ENCODE measurements around the gene PGAP1. TPM values are rescaled to one million over a fixed set of nuclear protein-coding genes. Genes with fewer than 3 reads are reported as not detected.

The PGAP1 gene
- total RNA-seq, 1 donor from 2014 or later = 22.8 TPM

DNA sequence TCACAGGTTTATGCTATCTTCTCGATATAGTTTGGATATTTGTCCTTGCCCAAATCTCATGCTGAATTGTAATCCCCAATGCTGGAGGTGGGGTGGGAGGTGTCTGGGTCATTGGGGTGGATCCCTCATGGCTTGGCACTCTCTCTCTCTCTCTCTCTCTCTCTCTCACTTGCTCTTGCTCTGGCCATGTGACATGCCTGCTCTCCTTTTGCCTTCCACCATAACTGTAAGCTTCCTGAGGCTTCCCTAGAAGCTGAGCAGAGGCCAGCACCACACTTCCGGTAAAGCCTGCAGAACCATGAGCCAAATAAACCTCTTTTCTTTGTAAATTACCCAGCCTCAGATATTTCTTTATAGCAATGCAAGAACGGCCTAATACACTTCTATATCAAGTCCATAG lies 41.3 kb upstream of the PGAP1 start:
- DNase-seq (ENCODE audit: low read depth) = no peak
- Histone ChIP-seq H3K9ac (ENCODE audit: low read length) (no peak overlapping the region), H3K27me3 (ENCODE audit: insufficient read depth, low read length) (no peaks in the 10 kb centered on the region), H3K36me3 (ENCODE audit: insufficient read depth, low read length) (no peaks in the 10 kb centered on the region), H2AFZ (ENCODE audit: low read depth, low read length) (no peak overlapping the region), H3K27ac (ENCODE audit: low read depth, low read length) (no peak overlapping the region), H4K20me1 (ENCODE audit: insufficient read depth, low read length) (no peaks in the 10 kb centered on the region), H3K4me1 (ENCODE audit: insufficient read depth, low read length) (no peaks in the 10 kb centered on the region), H3K79me2 (ENCODE audit: insufficient read depth, low read length) (no peaks in the 10 kb centered on the region), H3K4me2 (ENCODE audit: low read length) (no peak overlapping the region), H3K4me3 (ENCODE audit: insufficient read depth, low read depth, low read length) (no peak overlapping the region), H3K9me3 (ENCODE audit: insufficient read depth, low read depth, low read length) (no peaks in the 10 kb centered on the region)
- Mint-ChIP-seq H3K27me3 (ENCODE audit: low read depth, unreplicated experiment) (no peaks in the 10 kb centered on the region), H3K27ac (ENCODE audit: unreplicated experiment) (no peak overlapping the region), H3K4me1 (ENCODE audit: low read depth, unreplicated experiment) (peaks cover 9% of the 10 kb centered on the region), H3K9me3 (ENCODE audit: unreplicated experiment) (peaks cover 3% of the 10 kb centered on the region), H3K4me3 (ENCODE audit: unreplicated experiment) (no peak overlapping the region), H3K36me3 (ENCODE audit: low read depth, unreplicated experiment) (no peaks in the 10 kb centered on the region)
- no peak for FAIRE-seq
- TF ChIP-seq, protein P1, sequence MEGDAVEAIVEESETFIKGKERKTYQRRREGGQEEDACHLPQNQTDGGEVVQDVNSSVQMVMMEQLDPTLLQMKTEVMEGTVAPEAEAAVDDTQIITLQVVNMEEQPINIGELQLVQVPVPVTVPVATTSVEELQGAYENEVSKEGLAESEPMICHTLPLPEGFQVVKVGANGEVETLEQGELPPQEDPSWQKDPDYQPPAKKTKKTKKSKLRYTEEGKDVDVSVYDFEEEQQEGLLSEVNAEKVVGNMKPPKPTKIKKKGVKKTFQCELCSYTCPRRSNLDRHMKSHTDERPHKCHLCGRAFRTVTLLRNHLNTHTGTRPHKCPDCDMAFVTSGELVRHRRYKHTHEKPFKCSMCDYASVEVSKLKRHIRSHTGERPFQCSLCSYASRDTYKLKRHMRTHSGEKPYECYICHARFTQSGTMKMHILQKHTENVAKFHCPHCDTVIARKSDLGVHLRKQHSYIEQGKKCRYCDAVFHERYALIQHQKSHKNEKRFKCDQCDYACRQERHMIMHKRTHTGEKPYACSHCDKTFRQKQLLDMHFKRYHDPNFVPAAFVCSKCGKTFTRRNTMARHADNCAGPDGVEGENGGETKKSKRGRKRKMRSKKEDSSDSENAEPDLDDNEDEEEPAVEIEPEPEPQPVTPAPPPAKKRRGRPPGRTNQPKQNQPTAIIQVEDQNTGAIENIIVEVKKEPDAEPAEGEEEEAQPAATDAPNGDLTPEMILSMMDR (IDR thresholded peaks at IDR 0.05; ENCODE audit: insufficient read depth, low read depth, low read length) = no peak
- no peak for TF ChIP-seq EZH2 (IDR thresholded peaks at IDR 0.05; ENCODE audit: insufficient read depth, low read length)

DNA sequence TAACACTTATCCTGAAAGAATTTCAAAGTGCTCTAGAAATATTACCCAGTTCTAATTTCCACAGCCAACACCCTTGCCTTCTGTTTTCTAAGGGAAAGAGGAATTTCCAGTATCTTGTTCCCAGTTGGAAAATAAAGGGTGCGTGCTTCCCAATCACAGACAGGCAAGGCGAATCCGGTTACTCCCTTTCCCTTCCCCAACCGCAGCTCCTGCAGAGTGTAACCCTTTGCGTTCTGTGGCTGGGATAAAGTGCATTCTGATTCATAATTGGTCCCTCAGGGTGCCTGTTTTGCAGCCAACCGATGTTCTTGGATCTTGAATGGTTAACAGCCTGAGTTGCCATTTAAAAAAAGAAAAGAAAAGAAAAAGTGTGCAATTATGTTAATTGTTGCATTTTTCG lies 40.6 kb upstream of the PGAP1 start:
- peak; percentile 68 for DNase-seq (ENCODE audit: low read depth)
- Histone ChIP-seq H3K36me3 (ENCODE audit: insufficient read depth, low read length) (no peaks in the 10 kb centered on the region), H3K4me1 (ENCODE audit: insufficient read depth, low read length) (no peaks in the 10 kb centered on the region), H2AFZ (ENCODE audit: low read depth, low read length) (peak overlapping the region; percentile 39), H3K27ac (ENCODE audit: low read depth, low read length) (no peak overlapping the region), H3K4me2 (ENCODE audit: low read length) (peak overlapping the region; percentile 75), H3K9me3 (ENCODE audit: insufficient read depth, low read depth, low read length) (no peaks in the 10 kb centered on the region), H3K9ac (ENCODE audit: low read length) (peak overlapping the region; percentile 30), H3K4me3 (ENCODE audit: insufficient read depth, low read depth, low read length) (no peak overlapping the region), H3K79me2 (ENCODE audit: insufficient read depth, low read length) (no peaks in the 10 kb centered on the region), H3K27me3 (ENCODE audit: insufficient read depth, low read length) (no peaks in the 10 kb centered on the region), H4K20me1 (ENCODE audit: insufficient read depth, low read length) (no peaks in the 10 kb centered on the region)
- no peaks in the 10 kb centered on the region for H3K36me3 Mint-ChIP-seq (ENCODE audit: low read depth, unreplicated experiment)
- H3K4me3 Mint-ChIP-seq (ENCODE audit: unreplicated experiment) = no peak overlapping the region
- H3K27ac Mint-ChIP-seq (ENCODE audit: unreplicated experiment) = no peak overlapping the region
- peaks cover 9% of the 10 kb centered on the region for H3K4me1 Mint-ChIP-seq (ENCODE audit: low read depth, unreplicated experiment)
- FAIRE-seq = no peak
- no peaks in the 10 kb centered on the region for H3K27me3 Mint-ChIP-seq (ENCODE audit: low read depth, unreplicated experiment)
- peaks cover 3% of the 10 kb centered on the region for H3K9me3 Mint-ChIP-seq (ENCODE audit: unreplicated experiment)
- TF ChIP-seq EZH2 (IDR thresholded peaks at IDR 0.05; ENCODE audit: insufficient read depth, low read length) = no peak
- TF ChIP-seq, protein P1 (IDR thresholded peaks at IDR 0.05; ENCODE audit: insufficient read depth, low read depth, low read length) = no peak

- no peak overlapping the region for H3K4me3 Mint-ChIP-seq (ENCODE audit: unreplicated experiment)
- FAIRE-seq (no peak), DNase-seq (ENCODE audit: low read depth) (no peak)
- H3K9me3 ChIP-seq (ENCODE audit: insufficient read depth, low read depth, low read length) = no peaks in the 10 kb centered on the region
- H3K9ac ChIP-seq (ENCODE audit: low read length) = no peak overlapping the region
- H3K9me3 Mint-ChIP-seq (ENCODE audit: unreplicated experiment) = peaks cover 3% of the 10 kb centered on the region
- H3K36me3 ChIP-seq (ENCODE audit: insufficient read depth, low read length) = no peaks in the 10 kb centered on the region
- H3K4me2 ChIP-seq (ENCODE audit: low read length) = no peak overlapping the region
- peak overlapping the region; percentile 19 for H3K27ac Mint-ChIP-seq (ENCODE audit: unreplicated experiment)
- H3K79me2 ChIP-seq (ENCODE audit: insufficient read depth, low read length) = no peaks in the 10 kb centered on the region
- no peaks in the 10 kb centered on the region for H3K27me3 Mint-ChIP-seq (ENCODE audit: low read depth, unreplicated experiment)
- H3K36me3 Mint-ChIP-seq (ENCODE audit: low read depth, unreplicated experiment) = no peaks in the 10 kb centered on the region
- no peak overlapping the region for H2AFZ ChIP-seq (ENCODE audit: low read depth, low read length)
- H4K20me1 ChIP-seq (ENCODE audit: insufficient read depth, low read length) = no peaks in the 10 kb centered on the region
- H3K27me3 ChIP-seq (ENCODE audit: insufficient read depth, low read length) = no peaks in the 10 kb centered on the region
- H3K4me1 Mint-ChIP-seq (ENCODE audit: low read depth, unreplicated experiment) = peaks cover 9% of the 10 kb centered on the region
- no peak overlapping the region for H3K4me3 ChIP-seq (ENCODE audit: insufficient read depth, low read depth, low read length)
- H3K27ac ChIP-seq (ENCODE audit: low read depth, low read length) = no peak overlapping the region
- no peak for TF ChIP-seq EZH2 (IDR thresholded peaks at IDR 0.05; ENCODE audit: insufficient read depth, low read length)
- TF ChIP-seq, protein P1 (IDR thresholded peaks at IDR 0.05; ENCODE audit: insufficient read depth, low read depth, low read length) = no peak
- H3K4me1 ChIP-seq (ENCODE audit: insufficient read depth, low read length) = no peaks in the 10 kb centered on the region
These were observed 39.6 kb upstream of the PGAP1 start for GRCh38 chr2:196966061-196966460.
